NCI-H226 (cell line): ENCODE results near the gene PCSK2.
"Not testable (repeated sequence)": the region's sequence is repeated elsewhere in the genome, so short reads cannot be mapped to it uniquely, and the experiment has no call there.

Experiments used
- DNase-seq: peaks from one replicate; pipeline ENCODE4 v3.0.0-alpha.2; 2015

Gene PCSK2, protein sequence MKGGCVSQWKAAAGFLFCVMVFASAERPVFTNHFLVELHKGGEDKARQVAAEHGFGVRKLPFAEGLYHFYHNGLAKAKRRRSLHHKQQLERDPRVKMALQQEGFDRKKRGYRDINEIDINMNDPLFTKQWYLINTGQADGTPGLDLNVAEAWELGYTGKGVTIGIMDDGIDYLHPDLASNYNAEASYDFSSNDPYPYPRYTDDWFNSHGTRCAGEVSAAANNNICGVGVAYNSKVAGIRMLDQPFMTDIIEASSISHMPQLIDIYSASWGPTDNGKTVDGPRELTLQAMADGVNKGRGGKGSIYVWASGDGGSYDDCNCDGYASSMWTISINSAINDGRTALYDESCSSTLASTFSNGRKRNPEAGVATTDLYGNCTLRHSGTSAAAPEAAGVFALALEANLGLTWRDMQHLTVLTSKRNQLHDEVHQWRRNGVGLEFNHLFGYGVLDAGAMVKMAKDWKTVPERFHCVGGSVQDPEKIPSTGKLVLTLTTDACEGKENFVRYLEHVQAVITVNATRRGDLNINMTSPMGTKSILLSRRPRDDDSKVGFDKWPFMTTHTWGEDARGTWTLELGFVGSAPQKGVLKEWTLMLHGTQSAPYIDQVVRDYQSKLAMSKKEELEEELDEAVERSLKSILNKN

DNA sequence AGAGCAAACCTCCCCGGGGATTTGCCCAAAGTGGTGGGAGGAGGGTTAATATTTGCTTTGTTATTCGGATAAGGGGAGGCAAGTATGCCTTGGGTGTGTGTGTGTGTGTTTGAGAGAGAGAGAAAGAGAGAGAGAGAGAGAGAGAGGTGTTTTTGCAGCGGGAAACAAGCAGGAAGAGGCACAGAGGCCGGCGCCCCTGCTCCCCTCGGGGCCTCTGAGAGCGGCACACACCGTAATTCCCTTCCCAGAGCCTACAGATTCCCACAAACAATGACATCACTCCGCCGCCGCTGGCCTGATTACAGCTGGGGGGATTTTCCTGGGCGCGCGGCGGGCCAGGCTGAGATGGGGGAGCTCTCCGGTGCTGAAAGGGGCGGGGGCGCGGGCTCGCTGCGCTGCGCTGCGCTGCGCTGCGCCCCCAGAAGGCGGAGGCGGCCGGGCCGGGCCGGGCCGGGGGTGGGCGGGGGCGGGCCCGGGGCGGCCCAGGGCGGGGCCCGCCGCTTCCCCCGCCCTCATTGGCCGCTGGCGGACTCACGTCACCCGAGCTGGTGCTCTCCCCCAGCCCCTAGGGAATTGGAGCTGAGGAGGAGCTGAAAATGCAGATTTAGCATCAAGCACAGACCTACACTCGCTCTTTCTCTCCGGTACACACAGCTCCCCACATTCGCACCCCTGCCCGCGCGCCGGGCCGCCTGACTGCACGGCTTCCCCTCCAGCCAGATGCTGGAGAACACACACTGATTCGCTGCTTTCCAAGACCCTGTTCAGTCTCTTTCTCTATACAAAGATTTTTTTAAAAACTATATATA is at the start of gene PCSK2:
TSS of gene PCSK2 (plus strand) at position 631 of the 809 bp plus-strand sequence. CDS start 266 bp downstream, outside the sequence.
- DNase-seq, result no peak

DNA sequence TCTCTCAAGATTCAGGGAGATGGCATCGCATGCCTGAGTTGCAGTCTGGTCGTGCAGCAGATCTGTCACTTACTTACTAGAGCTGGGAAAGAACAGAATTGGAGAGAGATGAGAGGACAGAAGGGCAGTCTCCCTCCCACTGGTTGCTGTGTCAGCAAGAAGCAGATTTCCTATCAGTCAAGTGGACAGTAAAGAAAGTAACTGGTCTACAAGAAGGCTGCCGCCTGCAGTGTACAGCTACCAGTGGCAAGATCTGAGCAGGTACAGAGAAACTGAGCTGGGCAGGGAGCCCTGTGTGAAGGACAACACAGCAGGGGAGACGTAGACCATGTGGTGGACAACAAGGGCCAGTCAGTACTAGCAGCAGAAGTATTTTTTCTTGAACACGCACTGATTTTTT is 49.5 kb upstream of the PCSK2 start:
- no peak for DNase-seq

GRCh38 chr20:17179840-17180239 is 47.0 kb upstream of the PCSK2 start:
- no peak for DNase-seq

GRCh38 chr20:17189976-17190695 is 36.7 kb upstream of the PCSK2 start:
- DNase-seq, result no peak

- DNase-seq, result no peak
Measured at GRCh38 chr20:17197041-17197440, 29.8 kb upstream of the PCSK2 start.

GRCh38 chr20:17202030-17202429 is 24.8 kb upstream of the PCSK2 start:
- no peak for DNase-seq

DNA sequence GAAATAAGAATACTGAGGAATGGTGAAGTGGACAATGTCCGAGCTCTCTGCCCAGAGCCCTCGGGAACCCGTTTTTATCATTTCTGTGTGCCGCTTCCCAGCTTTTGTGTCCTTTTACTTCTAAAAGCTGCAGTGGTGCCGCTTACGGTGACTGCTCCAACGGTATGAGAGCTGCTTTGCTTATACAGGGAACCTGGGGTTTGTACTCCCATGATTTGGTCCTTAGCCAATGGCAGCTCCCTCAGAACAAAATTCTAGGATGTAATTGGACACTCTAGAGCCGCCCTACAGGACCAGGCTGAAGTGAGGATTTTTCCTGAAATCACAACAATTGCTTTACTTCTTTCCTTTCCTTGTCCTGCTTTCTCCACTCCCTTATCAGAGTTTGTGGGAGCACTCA is 24.2 kb upstream of the PCSK2 start:
- DNase-seq, result no peak

GRCh38 chr20:17205084-17205813 is 21.6 kb upstream of the PCSK2 start:
- DNase-seq, result no peak

- no peak for DNase-seq
Measured at GRCh38 chr20:17210387-17210786, 16.5 kb upstream of the PCSK2 start.

DNA sequence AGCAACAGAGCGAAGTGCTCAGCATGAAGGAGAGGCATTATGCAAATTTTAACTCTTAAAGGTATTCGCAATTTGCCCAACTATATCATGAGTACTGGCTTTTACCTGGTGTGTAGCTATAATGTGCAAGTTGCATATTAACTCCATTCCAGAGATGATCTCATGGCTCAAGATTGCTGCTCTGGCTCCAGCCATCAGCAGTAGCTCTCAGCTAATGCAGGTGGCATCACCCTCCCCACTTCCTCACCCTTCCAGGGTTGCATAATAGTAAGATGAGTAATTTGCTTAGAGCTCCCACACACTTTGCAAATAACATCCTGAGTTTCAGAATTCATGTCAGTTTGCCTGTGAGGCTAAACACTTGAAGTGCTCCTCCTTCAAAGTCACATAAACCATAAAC is 15.9 kb upstream of the PCSK2 start:
- no peak for DNase-seq

DNA sequence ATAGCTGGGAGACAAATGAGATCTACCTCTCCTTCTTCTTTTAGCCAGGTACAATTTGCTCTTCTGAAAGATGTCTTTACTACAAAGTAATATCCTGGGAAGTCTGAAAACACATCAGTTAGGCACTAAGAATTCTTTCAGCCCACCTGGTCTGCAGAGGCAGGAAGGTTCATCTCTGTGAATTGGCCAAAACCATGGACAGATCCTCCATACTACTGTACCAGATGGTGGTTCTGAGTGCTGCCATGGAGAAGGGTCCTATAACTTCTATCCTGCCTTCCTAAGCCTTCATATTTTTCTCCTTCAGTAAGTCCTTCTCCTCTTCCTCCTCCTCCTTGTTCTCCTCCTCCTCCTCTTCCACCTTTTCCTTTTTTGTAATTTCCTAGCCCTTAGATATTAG is 11.7 kb upstream of the PCSK2 start:
- DNase-seq, result no peak

GRCh38 chr20:17219856-17220255 is 7.0 kb upstream of the PCSK2 start:
- not testable (repeated sequence) for DNase-seq

DNA sequence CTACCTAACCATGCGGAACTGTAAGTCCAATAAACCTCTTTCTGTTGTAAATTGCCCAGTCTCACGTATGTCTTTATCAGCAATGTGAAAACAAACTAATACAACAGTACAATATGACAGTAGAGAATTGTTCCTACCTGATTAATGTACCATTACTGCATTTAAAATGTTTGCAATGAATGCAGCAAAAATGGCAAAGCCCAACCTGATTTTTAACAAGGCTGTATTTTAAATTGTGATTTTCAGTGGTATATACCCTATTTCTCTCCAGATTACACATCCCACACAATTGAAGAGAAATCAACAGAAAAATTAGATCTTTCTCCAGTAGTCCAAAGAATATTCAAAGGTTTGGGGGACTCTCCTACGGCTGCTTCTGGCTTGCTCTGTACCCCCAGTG is 3.3 kb upstream of the PCSK2 start:
- no peak for DNase-seq

GRCh38 chr20:17225851-17226409 is 910 bp upstream of the PCSK2 start:
- DNase-seq, result no peak

GRCh38 chr20:17227219-17227575 is 357 bp downstream of the PCSK2 start:
- no peak for DNase-seq

GRCh38 chr20:17227669-17228623 is 1.1 kb downstream of the PCSK2 start:
- DNase-seq, result no peak

DNA sequence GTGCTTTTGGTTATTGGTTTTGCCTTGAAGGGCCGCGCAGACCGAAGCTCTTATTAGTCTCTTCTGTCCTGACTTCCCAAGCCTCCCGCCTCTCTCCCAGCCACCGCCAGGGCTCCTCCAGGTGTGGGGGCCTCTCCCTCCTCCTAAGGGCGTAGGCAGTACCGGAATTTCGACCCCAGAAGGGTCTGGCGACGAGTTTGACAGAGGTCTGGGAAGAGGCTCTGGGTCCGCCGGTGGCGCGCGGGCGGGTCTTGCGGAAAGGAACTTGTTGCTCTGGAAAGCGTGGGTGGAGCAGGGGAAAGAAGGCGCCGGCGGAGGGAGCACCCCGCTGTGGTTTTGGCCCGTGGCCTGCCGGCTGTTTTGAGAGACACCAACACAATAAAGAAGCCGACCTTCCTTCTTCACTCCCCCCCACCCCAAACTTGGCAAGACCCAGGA is 1.8 kb downstream of the PCSK2 start:
- DNase-seq, result no peak

- no peak for DNase-seq
Measured at GRCh38 chr20:17229256-17229655, 2.4 kb downstream of the PCSK2 start.

GRCh38 chr20:17233626-17234025 is 6.8 kb downstream of the PCSK2 start:
- no peak for DNase-seq

GRCh38 chr20:17236766-17237165 is 9.9 kb downstream of the PCSK2 start:
- no peak for DNase-seq

DNA sequence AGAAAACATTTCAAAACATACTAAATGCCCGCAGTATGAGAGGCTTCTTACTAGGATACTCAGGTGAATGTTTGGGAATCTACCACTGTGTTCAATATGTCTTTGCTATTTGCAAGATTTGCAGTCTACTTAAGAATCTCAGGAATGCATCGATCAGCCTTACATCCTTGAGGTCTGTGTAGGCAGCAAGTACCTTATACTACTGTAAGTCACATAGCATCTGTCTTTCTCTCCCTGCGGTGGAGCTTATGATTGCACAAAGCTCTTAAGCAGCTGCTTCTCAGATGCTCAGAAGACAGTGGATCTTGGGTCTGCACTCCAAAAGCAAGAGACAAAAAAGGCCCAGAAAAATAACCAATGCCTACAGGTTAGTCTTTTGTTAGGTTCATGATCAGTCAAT is 21.4 kb downstream of the PCSK2 start:
- DNase-seq, result no peak
